Gastroesophageal sphincter (tissue), 3 donors: ENCODE measurements around the gene VKORC1L1.
"Not testable (repeated sequence)": the region's sequence is repeated elsewhere in the genome, so short reads cannot be mapped to it uniquely, and the experiment has no call there.

Experiments
- CTCF ChIP-seq, 4 experiments: fragments of 200-600 bp in 2 of 4; fragments of 450-650 bp in 2 of 4; sonication (generic) in 1 of 4; IDR thresholded peaks; one replicate each; pipeline ENCODE4 v1.5.1; 2017 to 2019; ENCODE audit warnings: antibody characterized with exemption in 4 of 4, mild to moderate bottlenecking in 2 of 4, moderate library complexity in 2 of 4
- POLR2A ChIP-seq, 2 donors: fragments of 450-650 bp; IDR thresholded peaks; one replicate each; pipeline ENCODE4 v1.6.1; 2017; ENCODE audit warnings: antibody characterized with exemption in 2 of 2, mild to moderate bottlenecking in 2 of 2, moderate library complexity in 1 of 2

GRCh38 chr7:65897289-65897688 lies 24.4 kb downstream of the VKORC1L1 start:
- TF ChIP-seq CTCF, POLR2A (IDR thresholded peaks at IDR 0.05): not testable (repeated sequence)
